NCI-H2029 (cell line): ENCODE data around the gene TMEM266.

Source experiments
- DNase-seq: peaks from one replicate; lab custom pipeline; 2025; lab: John Stamatoyannopoulos, UW

TMEM266 gene

GRCh38 chr15:76184650-76185035 is 124.9 kb downstream of the TMEM266 start:
- DNase-seq, result no peak

- no peak for DNase-seq
Observed at GRCh38 chr15:76185716-76186115, 125.9 kb downstream of the TMEM266 start.

GRCh38 chr15:76187163-76187562 is 127.4 kb downstream of the TMEM266 start:
- no peak for DNase-seq

GRCh38 chr15:76189106-76189505 is 129.3 kb downstream of the TMEM266 start:
- no peak for DNase-seq

GRCh38 chr15:76190070-76190564 is 130.3 kb downstream of the TMEM266 start:
- no peak for DNase-seq

GRCh38 chr15:76190751-76191538 is 131.2 kb downstream of the TMEM266 start:
- DNase-seq, result peak; percentile 26

- DNase-seq, result no peak
Observed at GRCh38 chr15:76191539-76192244, 131.9 kb downstream of the TMEM266 start.

- no peak for DNase-seq
Observed at GRCh38 chr15:76192715-76193114, 132.9 kb downstream of the TMEM266 start.

- no peak for DNase-seq
Observed at GRCh38 chr15:76193934-76194333, 134.1 kb downstream of the TMEM266 start.

- DNase-seq, result no peak
Observed at GRCh38 chr15:76195506-76196268, 135.9 kb downstream of the TMEM266 start.

GRCh38 chr15:76196269-76197231 is 136.8 kb downstream of the TMEM266 start:
- DNase-seq, result peak; percentile 23

GRCh38 chr15:76197703-76198455 is 138.1 kb downstream of the TMEM266 start:
- no peak for DNase-seq

GRCh38 chr15:76198456-76199105 is 138.8 kb downstream of the TMEM266 start:
- DNase-seq, result no peak

- DNase-seq, result no peak
Observed at GRCh38 chr15:76199106-76200082, 139.6 kb downstream of the TMEM266 start.

- no peak for DNase-seq
Observed at GRCh38 chr15:76200083-76200465, 140.3 kb downstream of the TMEM266 start.

GRCh38 chr15:76200641-76201105 is 140.9 kb downstream of the TMEM266 start:
- DNase-seq, result no peak

- DNase-seq, result no peak
Observed at GRCh38 chr15:76201536-76202255, 141.9 kb downstream of the TMEM266 start.
